MG63 (cell line): ENCODE measurements around the gene MTHFD1L. TPM values are rescaled to one million over a fixed set of nuclear protein-coding genes. Genes with fewer than 3 reads are reported as not detected.
"Not testable (repeated sequence)": the region's sequence is repeated elsewhere in the genome, so short reads cannot be mapped to it uniquely, and the experiment has no call there.

ENCODE experiments used
- DNase-seq: peaks from one replicate; pipeline ENCODE4 v3.0.0-alpha.2; 2020
- H3K27me3 ChIP-seq: fragments of 250-450 bp; sonication (Bioruptor Pico); 2 replicates; pipeline ENCODE4 v1.5.1; 2020; ENCODE audit warnings: mild to moderate bottlenecking, moderate library complexity
- H3K36me3 ChIP-seq: fragments of 250-450 bp; sonication (Bioruptor Pico); 2 replicates; pipeline ENCODE4 v1.5.1; 2020; ENCODE audit warnings: mild to moderate bottlenecking, moderate library complexity
- H3K4me3 ChIP-seq: fragments of 250-450 bp; sonication (Bioruptor Pico); 2 replicates; pipeline ENCODE4 v1.5.1; 2020; ENCODE audit warnings: mild to moderate bottlenecking, moderate library complexity
- H3K9me3 ChIP-seq: fragments of 250-450 bp; sonication (Bioruptor Pico); 2 replicates; pipeline ENCODE4 v1.5.1; 2020; ENCODE audit warnings: mild to moderate bottlenecking, moderate library complexity
- total RNA-seq: library from RNA; depleted of rRNA; stranded (reverse); fragments of >200 nt; shearing (Covaris generic); gene quantifications from 2 replicates; pipeline ENCODE4 v1.2.3, GENCODE V29; 2014; ENCODE audit warnings: low replicate concordance; rRNA removed

MTHFD1L gene
- total RNA-seq: 64.8 and 116 TPM in 2 replicates

DNA sequence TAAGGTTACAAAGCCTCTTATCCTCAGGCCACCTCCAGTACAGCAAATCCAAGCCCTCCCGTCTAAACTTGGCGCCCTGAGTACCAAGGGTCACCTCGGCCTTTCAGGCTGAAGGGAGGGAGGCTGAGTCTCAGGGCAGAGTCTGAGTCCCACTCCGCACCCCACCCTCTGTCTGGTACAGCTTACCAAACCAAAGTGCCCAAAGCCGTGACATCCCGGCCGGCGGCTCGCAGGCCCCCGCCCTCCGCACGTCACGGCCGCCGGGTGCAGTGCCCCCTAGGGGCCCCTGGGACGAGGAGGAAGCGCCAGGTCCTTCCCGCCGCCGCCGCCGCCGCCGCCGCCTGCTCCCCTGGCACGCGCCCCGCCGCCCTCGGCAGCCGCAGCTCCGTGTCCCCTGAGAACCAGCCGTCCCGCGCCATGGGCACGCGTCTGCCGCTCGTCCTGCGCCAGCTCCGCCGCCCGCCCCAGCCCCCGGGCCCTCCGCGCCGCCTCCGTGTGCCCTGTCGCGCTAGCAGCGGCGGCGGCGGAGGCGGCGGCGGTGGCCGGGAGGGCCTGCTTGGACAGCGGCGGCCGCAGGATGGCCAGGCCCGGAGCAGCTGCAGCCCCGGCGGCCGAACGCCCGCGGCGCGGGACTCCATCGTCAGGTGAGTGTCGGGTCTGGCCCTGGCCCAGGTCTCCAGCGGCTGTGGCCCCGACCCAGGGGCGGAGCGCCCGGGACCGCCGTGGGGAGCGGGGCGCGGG, at the start of gene MTHFD1L:
TSS of gene MTHFD1L (plus strand) at position 297 of the 741 bp plus-strand sequence. CDS start at position 418, 121 bp downstream.
- Histone ChIP-seq H3K9me3 (no peaks in the 10 kb centered on the region), H3K27me3 (no peaks in the 10 kb centered on the region), H3K36me3 (peaks cover 33% of the 10 kb centered on the region), H3K4me3 (peak within 1 kb of the TSS; percentile 90)
- peak; percentile 88 for DNase-seq

DNA sequence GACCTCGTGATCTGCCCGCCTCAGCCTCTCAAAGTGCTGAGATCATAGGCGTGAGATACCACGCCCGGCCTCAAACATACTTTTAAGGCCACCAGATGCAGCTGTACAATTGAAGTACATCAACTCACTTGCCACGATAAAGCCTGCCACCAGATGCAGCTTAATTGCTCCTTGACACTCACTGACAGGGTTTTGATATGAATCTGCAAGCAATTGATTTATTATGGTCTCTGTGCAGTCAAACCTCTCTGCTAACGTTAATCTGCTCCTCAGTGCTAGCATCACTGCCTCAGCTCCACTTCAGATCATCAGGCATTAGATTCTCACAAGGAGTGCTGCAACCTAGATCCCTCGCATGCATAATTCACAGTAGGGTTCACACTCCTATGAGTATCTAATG, 48.9 kb upstream of the MTHFD1L start:
- not testable (repeated sequence) for H3K4me3 ChIP-seq, H3K36me3 ChIP-seq, H3K27me3 ChIP-seq, H3K9me3 ChIP-seq, DNase-seq

DNA sequence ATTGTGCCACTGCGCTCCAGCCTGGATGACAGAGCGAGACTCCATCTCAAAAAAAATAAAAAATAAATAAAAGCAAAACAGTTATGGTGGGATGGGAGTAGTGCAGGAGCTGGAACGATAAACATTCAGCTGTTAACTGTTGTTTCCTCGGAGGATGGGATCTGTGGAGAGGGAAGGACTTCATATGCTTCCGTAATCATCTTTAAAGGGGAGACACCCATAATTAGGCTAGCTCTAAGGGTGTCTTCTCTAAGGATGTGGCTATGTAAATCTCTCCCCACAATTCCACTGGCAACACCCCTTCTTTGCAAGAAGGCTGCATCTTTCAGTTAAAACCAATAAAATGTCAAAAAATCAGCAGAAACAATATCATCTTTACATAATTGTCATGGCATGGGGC, 42.6 kb upstream of the MTHFD1L start:
- no peaks in the 10 kb centered on the region for H3K36me3 ChIP-seq

DNA sequence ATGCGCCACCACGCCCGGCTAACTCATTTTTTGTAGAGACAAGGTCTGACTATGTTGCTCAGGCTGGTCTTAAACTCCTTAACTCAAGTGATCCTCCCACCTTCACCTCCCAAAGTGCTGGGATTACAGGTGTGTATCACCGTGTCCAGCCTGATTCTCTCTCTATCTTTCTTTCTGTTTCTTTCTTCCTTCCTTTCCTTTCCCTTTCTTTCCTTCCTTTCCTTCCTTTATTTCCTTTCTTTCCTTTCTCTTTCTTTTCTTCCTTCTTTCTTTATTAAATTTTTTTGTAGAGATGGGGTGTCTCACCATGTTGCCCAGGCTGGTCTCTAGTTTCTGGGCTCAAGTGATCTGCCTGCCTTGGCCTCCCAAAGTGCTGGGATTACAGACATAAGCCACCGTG, 38.7 kb upstream of the MTHFD1L start:
- Histone ChIP-seq H3K36me3 (no peaks in the 10 kb centered on the region), H3K4me3 (no peak overlapping the region), H3K27me3 (no peaks in the 10 kb centered on the region), H3K9me3 (no peaks in the 10 kb centered on the region)
- no peak for DNase-seq

More for the DNA sequence above, 42.6 kb upstream of the MTHFD1L start:
- H3K9me3 ChIP-seq: no peaks in the 10 kb centered on the region
- no peak for DNase-seq
- no peaks in the 10 kb centered on the region for H3K27me3 ChIP-seq
- H3K4me3 ChIP-seq: no peak overlapping the region

DNA sequence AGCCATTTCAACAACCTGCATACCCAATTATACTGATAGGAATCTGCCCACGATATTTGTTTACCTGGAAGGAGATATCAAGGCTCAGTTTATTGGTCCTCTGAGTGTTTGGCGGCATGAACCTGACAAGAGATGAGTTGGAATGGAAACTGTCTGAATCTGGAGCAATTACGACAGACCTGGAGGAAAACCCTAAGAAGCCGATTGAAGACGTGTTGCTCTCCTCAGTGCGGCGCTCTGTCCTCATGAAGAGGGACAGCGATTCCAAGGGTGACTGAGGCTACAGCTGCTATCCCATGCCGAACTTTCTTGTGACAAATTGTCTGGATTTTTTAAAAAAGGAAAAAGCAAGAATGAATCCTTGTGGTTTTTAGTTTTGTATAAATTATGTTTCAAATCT, 37.4 kb upstream of the MTHFD1L start:
- not testable (repeated sequence) for H3K27me3 ChIP-seq, DNase-seq, H3K9me3 ChIP-seq, H3K36me3 ChIP-seq, H3K4me3 ChIP-seq

DNA sequence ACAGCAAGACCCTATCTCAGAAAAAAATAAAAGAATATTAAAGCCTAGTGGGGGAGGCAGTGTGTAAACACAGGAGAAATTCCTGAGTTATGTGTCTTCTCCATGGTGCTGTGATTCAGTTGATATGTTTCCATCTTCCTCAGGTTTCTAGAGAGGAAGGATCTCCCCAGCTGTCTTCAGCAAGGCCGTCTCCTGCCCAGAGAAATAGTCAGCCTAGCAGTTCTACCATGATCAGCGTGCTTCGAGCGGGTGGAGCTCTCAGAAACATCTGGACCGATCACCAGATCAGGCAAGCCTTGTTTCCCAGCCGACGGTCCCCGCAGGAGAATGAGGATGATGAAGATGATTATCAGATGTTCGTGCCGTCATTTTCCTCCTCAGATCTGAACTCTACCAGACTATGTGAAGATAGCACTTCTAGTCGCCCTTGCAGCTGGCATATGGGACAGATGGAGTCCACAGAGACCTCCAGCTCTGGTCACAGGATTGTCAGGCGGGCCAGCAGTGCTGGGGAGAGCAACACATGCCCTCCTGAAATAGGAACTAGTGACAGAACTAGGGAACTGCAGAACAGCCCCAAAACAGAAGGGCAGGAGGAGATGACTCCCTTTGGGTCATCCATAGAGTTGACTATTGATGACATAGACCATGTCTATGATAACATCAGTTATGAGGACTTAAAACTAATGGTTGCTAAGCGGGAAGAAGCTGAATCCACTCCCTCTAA, 34.9 kb upstream of the MTHFD1L start:
- no peaks in the 10 kb centered on the region for H3K27me3 ChIP-seq
- no peak overlapping the region for H3K4me3 ChIP-seq
- no peaks in the 10 kb centered on the region for H3K36me3 ChIP-seq
- no peaks in the 10 kb centered on the region for H3K9me3 ChIP-seq
- no peak for DNase-seq

DNA sequence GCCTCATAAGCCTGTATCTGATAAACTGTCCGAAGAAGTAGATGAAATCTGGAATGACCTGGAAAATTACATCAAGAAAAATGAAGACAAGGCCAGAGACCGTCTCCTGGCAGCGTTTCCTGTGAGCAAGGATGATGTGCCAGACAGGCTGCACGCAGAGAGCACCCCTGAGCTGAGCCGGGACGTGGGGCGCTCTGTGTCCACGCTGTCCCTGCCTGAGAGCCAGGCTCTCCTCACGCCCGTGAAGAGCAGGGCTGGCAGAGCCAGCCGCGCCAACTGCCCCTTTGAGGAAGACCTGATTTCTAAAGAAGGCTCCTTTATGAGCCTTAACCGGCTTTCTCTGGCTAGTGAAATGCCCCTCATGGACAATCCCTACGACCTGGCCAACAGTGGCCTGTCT, 33.9 kb upstream of the MTHFD1L start:
- H3K36me3 ChIP-seq: no peaks in the 10 kb centered on the region
- H3K27me3 ChIP-seq: no peaks in the 10 kb centered on the region
- H3K9me3 ChIP-seq: no peaks in the 10 kb centered on the region
- DNase-seq: no peak
- no peak overlapping the region for H3K4me3 ChIP-seq

DNA sequence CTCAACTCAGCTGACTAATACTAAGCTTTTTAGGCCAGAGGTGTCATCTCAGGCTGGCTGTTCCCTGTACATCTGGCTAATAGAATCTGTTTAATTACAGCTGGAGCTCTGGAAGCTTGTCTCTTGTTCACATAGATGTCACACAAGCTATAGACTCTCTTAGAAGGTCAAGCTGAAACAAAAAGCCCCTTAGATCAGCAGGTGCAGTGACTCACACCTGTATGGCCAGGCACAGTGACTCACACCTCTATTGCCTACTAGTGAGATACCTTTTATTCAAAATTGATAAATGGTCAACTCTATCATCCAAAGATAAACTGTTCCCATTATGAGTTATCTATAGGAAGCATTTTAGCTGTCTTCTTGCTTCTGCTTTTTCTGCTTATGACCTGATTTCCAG, 29.9 kb upstream of the MTHFD1L start:
- DNase-seq: no peak
- Histone ChIP-seq H3K27me3 (no peaks in the 10 kb centered on the region), H3K4me3 (no peak overlapping the region), H3K9me3 (no peaks in the 10 kb centered on the region), H3K36me3 (no peaks in the 10 kb centered on the region)

DNA sequence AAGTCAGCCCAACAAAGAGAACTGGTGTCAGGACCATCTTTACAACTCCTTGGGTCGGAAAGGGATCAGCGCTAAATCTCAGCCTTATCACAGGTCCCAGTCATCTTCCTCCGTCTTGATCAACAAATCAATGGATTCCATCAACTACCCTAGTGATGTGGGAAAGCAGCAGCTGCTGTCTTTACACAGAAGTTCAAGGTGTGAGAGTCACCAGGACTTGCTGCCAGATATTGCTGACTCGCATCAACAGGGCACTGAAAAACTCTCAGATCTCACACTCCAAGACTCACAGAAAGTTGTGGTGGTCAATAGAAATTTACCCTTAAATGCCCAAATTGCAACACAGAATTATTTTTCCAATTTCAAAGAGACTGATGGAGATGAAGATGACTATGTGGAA, 25.3 kb upstream of the MTHFD1L start:
- H3K4me3 ChIP-seq: no peak overlapping the region
- H3K27me3 ChIP-seq: no peaks in the 10 kb centered on the region
- no peak for DNase-seq
- no peaks in the 10 kb centered on the region for H3K36me3 ChIP-seq
- H3K9me3 ChIP-seq: no peaks in the 10 kb centered on the region

DNA sequence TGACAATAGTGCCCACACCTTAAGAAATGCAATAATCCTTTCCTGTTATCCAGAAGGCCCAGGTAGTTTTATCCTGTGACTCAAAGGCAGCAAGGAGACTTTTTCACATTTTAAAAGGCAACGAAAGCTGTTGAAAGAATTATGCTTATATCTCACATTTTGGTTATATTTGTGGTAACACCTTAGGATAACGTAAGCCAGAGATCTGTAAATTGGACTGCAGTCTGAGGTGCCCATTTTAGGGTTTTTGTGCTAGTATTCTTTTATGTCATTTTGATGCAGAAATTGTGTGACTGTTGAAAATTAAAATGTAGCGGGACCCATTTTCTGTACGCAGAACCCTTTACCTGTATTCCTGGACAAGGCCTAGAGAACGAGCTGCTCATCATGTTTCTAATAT, 24.3 kb upstream of the MTHFD1L start:
- Histone ChIP-seq H3K36me3 (no peaks in the 10 kb centered on the region), H3K4me3 (no peak overlapping the region), H3K9me3 (no peaks in the 10 kb centered on the region), H3K27me3 (no peaks in the 10 kb centered on the region)
- no peak for DNase-seq

DNA sequence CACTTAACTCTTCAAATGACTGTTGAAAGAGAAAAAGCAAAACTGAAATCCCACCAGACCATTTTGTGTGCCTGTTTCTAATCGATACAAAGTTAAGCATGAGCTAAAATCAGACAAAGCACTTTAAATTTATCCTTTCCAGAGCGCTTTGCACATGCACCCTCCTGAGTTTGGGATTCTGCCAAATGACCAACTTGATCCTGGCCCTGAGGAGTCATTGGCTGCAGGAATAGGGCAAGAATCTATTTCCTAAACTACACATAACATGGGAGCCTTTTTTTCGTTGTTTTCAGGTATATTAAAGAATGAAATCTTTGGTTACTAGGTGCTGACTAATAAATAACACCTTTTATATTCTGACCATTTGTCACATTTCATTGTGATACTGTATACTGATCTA, 23.8 kb upstream of the MTHFD1L start:
- no peaks in the 10 kb centered on the region for H3K9me3 ChIP-seq
- no peaks in the 10 kb centered on the region for H3K27me3 ChIP-seq
- no peaks in the 10 kb centered on the region for H3K36me3 ChIP-seq
- H3K4me3 ChIP-seq: no peak overlapping the region
- no peak for DNase-seq

DNA sequence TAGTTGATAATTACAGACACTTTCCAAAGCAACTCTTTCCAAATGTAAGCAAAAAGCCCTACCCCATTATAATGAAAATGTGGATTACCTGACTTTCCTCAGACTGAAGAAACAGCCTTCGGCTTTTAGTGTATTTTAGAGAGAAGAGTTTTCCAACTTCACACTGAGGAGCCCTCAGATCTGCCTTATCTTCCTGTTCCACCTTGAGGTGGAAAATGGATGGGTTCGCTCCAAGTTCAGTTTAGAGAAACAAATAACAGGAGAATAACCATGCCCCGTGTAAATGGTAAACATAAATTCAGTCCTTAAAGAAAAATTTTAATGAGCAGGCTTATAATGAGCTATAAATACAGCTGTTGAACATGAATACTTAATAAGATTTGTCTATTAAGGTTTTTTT, 21.1 kb upstream of the MTHFD1L start:
- no peak for DNase-seq
- Histone ChIP-seq H3K4me3 (no peak overlapping the region), H3K9me3 (no peaks in the 10 kb centered on the region), H3K27me3 (no peaks in the 10 kb centered on the region), H3K36me3 (no peaks in the 10 kb centered on the region)

DNA sequence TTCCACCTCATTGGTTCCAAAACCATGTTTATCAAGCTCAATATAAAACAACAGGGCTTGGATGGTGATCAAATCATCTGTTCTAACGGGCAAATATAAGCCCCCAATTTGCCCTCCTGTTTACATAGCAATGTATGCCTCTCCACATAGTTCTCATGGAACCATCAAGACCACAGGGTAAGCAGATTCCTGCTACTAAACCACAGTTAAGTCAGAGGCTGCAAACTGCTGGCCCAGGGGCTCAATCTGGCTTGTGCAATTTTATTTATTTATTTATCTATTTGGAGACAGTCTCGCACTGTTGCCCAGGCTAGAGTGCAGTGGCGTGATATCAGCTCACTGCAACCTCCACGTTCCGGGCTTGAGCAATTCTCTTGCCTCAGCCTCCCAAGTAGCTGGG, 18.9 kb upstream of the MTHFD1L start:
- Histone ChIP-seq H3K4me3 (no peak overlapping the region), H3K9me3 (no peaks in the 10 kb centered on the region), H3K27me3 (no peaks in the 10 kb centered on the region), H3K36me3 (no peaks in the 10 kb centered on the region)
- no peak for DNase-seq

DNA sequence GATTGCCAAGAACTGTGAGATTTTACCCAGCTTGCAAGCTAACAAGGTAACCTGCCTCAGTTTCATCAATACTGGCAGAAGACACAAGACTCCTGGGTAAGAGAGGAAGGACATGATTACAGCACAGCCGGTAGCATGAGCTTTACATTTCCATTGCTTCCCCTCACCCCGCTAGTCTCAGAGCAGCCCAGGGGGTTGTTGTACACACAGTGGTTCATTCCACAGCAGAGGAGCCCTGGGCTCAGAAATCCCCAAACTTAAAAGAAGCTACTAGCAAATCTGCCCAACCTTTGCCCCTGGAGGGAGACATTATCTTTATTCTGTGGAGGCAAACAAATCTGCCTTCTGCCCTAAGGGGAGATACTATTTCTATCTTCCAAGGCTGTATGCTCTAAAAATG, 17.1 kb upstream of the MTHFD1L start:
- no peaks in the 10 kb centered on the region for H3K9me3 ChIP-seq
- H3K4me3 ChIP-seq: no peak overlapping the region
- H3K36me3 ChIP-seq: no peaks in the 10 kb centered on the region
- no peak for DNase-seq
- H3K27me3 ChIP-seq: no peaks in the 10 kb centered on the region

DNA sequence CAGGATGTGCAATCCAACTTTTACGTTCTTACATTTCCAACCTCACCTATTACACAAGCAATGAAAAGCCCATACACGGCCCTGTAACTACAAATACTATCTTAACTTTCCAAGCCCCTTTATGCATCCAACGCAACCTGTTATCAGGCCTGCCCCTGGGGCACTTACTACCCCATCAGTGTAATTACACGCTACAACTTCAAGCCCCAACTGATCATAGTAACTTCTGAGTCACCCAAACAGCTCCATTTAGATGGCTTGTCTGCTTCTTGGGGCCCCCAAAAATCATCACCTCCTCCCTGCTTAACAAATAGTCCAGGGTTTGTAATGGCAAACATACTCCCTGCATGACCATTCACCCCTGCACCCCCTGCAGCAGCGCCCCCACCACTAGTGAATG, 11.1 kb upstream of the MTHFD1L start:
- not testable (repeated sequence) for H3K27me3 ChIP-seq, H3K36me3 ChIP-seq, DNase-seq, H3K9me3 ChIP-seq, H3K4me3 ChIP-seq

DNA sequence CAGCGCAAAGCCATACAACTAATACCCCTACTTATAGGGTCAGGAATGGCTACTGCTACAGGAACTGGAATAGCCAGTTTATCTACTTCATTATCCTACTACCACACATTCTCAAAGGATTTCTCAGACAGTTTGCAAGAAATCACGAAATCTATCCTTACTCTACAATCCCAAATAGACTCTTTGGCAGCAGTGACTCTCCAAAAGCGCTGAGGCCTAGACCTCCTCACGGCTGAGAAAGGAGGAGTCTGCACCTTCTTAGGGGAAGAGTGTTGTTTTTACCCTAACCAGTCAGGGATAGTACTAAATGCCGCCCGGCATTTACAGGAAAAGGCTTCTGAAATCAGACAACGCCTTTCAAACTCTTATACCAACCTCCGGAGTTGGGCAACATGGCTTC, 10.3 kb upstream of the MTHFD1L start:
- not testable (repeated sequence) for H3K9me3 ChIP-seq, H3K27me3 ChIP-seq, DNase-seq, H3K36me3 ChIP-seq, H3K4me3 ChIP-seq

DNA sequence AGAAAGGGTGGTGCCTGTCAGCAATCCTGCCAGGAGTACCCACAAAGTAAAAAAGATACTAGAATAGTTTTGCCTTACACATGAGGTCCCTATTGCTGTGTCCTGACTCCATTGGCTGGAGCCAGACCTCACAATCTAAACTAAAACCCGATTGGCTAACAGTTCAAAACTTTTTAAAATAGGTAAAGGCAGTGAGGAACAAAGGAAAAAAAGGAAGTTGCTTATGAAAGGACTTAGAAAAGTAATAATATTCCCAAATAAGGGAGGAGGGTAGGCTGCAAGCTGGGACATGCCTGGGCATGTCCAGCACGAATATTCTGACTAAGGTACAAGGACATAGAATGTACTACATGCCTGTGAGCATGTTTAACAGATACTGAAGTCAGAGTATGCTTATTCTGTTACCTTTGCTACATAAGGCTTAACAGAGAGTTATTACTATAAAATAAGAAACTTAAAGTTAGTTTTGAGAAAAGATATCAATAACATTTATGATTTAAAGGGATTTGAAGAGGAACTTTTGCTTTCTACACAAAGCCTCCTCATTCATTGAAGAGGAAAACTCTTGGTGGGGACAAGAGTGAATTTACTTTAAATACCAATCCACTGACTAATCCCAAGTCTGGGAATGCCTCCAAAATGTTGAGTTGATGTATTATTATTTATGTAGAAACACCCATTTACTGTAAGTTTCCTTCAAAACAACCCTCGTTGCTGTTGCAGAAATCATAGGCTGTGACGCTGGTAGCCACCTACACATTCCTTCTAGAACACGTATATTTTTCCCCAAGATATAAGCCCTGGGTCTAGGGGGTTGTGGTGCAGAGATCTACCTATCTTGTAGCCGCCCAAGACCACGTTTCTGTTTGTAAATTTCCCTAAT, 8.2 kb upstream of the MTHFD1L start:
- Histone ChIP-seq H3K9me3 (peaks cover 3% of the 10 kb centered on the region; the same call in 1 of the 2 replicates), H3K36me3 (no peaks in the 10 kb centered on the region), H3K4me3 (no peak overlapping the region), H3K27me3 (no peaks in the 10 kb centered on the region)
- DNase-seq: peak; percentile 71
